Measurements from ENCODE around the gene ACADSB.

- TF ChIP-seq EZH2 (IDR thresholded peaks at IDR 0.05; ENCODE audit: borderline replicate concordance, low read length): no peak
- TF ChIP-seq, protein P1, sequence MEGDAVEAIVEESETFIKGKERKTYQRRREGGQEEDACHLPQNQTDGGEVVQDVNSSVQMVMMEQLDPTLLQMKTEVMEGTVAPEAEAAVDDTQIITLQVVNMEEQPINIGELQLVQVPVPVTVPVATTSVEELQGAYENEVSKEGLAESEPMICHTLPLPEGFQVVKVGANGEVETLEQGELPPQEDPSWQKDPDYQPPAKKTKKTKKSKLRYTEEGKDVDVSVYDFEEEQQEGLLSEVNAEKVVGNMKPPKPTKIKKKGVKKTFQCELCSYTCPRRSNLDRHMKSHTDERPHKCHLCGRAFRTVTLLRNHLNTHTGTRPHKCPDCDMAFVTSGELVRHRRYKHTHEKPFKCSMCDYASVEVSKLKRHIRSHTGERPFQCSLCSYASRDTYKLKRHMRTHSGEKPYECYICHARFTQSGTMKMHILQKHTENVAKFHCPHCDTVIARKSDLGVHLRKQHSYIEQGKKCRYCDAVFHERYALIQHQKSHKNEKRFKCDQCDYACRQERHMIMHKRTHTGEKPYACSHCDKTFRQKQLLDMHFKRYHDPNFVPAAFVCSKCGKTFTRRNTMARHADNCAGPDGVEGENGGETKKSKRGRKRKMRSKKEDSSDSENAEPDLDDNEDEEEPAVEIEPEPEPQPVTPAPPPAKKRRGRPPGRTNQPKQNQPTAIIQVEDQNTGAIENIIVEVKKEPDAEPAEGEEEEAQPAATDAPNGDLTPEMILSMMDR (conservative IDR thresholded peaks at IDR 0.05 in 1 of 2, IDR thresholded peaks at IDR 0.05 in 1 of 2; ENCODE audit: extremely low read depth in 1 of 2, insufficient read depth in 1 of 2, low read depth in 1 of 2, low read length in 2 of 2): no peak
Observed at GRCh38 chr10:123042708-123043408, 34.1 kb downstream of the ACADSB start.
